ENCODE data around the gene TARS2.

The TARS2 gene

DNA sequence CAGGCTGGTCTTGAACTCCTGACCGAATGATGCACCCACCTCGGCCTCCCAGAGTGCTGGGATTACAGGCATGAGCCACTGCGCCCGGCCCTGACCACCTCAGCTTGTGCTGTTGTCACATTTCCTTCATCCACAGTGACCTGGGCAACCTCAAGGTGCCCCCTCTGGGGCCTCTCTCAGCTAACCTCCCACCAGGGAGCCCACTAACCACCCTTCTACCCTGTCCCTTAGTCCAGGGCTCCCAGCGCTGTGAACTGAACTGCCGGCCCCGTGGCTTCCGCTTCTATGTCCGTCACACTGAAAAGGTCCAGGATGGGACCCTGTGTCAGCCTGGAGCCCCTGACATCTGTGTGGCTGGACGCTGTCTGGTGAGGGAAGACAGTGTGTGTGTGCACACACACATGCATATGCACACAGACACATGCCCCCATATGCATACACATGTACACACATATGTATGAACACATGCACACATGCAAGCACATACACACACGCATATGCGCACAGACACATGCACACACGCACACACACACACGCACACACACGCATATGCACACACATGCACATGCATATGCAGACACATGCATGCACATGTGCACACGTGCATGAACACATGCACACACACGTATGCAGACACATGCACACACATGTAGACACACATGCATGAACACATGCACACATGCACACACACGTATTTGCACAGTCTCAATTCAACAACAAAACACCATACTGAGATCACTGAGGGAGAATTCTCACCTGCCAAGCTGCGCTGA, 68.2 kb downstream of the TARS2 start:
- no peak for DNase-seq (ENCODE audit: low read depth in 2 of 2)

DNA sequence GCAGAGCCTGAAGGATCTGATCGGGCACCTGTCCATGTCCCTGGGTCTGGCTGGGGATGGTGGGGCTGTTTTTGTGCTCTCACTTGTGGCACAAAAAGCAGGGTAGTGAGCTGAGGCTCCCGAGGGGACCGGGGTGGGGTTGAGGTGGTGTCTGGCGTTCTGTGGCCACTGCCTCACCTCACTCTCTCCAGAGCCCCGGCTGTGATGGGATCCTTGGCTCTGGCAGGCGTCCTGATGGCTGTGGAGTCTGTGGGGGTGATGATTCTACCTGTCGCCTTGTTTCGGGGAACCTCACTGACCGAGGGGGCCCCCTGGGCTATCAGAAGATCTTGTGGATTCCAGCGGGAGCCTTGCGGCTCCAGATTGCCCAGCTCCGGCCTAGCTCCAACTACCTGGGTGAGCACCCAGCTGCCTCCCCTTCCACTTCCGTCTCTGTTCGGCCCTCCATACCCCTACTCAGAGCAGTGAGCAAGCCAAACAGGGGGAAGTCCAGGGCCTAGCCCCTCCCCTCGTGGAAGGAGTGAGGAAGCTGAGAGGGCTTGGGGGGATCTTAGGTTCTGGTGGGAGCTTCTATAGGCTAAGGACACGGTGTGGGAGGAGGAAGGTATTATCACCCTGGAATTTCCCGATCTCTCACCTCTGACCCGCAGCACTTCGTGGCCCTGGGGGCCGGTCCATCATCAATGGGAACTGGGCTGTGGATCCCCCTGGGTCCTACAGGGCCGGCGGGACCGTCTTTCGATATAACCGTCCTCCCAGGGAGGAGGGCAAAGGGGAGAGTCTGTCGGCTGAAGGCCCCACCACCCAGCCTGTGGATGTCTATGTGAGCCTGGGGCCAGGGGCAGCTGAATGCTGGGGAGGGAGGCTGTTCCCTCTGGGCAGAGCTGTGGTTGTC, 69.0 kb downstream of the TARS2 start:
- no peak for DNase-seq (ENCODE audit: low read depth in 2 of 2)

GRCh38 chr1:150557065-150557600, 69.9 kb downstream of the TARS2 start:
- no peak for DNase-seq (ENCODE audit: low read depth in 2 of 2)
